Panc1 (cell line): ENCODE data around the gene GLRA3. TPM values are rescaled to one million over a fixed set of nuclear protein-coding genes. Genes with fewer than 3 reads are reported as not detected.

ENCODE experiments used
- ATAC-seq: fragments of 200-7000 bp; cut with Tn5 transposase; 2 replicates; pipeline ENCODE4 v1.9.1; 2020; ENCODE audit warnings: mild to moderate bottlenecking, moderate library complexity
- BruUV-seq: library from RNA; stranded (reverse); fragments of 400-500 nt; replicated peaks from 2 replicates; lab custom pipeline; 2021; lab: Mats Ljungman, UMichigan
- CTCF ChIA-PET: fragments of 300-600 bp; sonication (Branson Sonifier 250); formaldehyde crosslinking; loops from one replicate; lab custom pipeline; 2022; ENCODE audit warnings: antibody characterized with exemption; lab: Charles Lee
- POLR2A ChIA-PET: fragments of 300-600 bp; sonication (Branson Sonifier 250); formaldehyde crosslinking; loops from one replicate; lab custom pipeline; 2022; ENCODE audit warnings: antibody characterized with exemption; lab: Charles Lee
- DNase-seq: peaks from one replicate; pipeline ENCODE4 v3.0.0-alpha.2; 2010; ENCODE audit warnings: low read depth, low spot score
- H3K27ac ChIP-seq: 2 replicates; pipeline ENCODE4 v1.5.1; 2011; ENCODE audit warnings: mild to moderate bottlenecking, low read length, inconsistent platforms
- H3K27me3 ChIP-seq: fragments of 200-500 bp; sonication (Bioruptor generic); 2 replicates; pipeline ENCODE4 v1.6.0; 2014; ENCODE audit warnings: low read length, inconsistent platforms; ENCODE audit not compliant: control insufficient read depth, insufficient read depth
- H3K36me3 ChIP-seq: fragments of 200-500 bp; sonication (Bioruptor generic); 2 replicates; pipeline ENCODE4 v1.5.1; 2014; ENCODE audit warnings: inconsistent platforms, mild to moderate bottlenecking, low read length, moderate library complexity; ENCODE audit not compliant: control insufficient read depth, insufficient read depth
- H3K4me1 ChIP-seq: 2 replicates; pipeline ENCODE4 v1.5.1; 2011; ENCODE audit warnings: inconsistent platforms, mild to moderate bottlenecking, low read length, moderate library complexity; ENCODE audit not compliant: control insufficient read depth, insufficient read depth
- H3K4me3 ChIP-seq, 2 experiments: 2 replicates each; pipeline ENCODE4 v1.5.1; 2011 to 2012; ENCODE audit warnings: low read depth in 2 of 2, low read length in 2 of 2, mild to moderate bottlenecking in 2 of 2, inconsistent platforms in 1 of 2, moderate library complexity in 1 of 2
- H3K9me3 ChIP-seq: fragments of 200-500 bp; sonication (Bioruptor generic); 2 replicates; pipeline ENCODE4 v1.5.1; 2014; ENCODE audit warnings: low read depth, mild to moderate bottlenecking, inconsistent platforms, low read length, moderate library complexity; ENCODE audit not compliant: control insufficient read depth, insufficient read depth
- CTCF ChIP-seq: fragments of 450-650 bp; IDR thresholded peaks from 2 replicates; pipeline ENCODE4 v1.5.1; 2017; ENCODE audit warnings: mild to moderate bottlenecking
- POLR2AphosphoS5 ChIP-seq: IDR thresholded peaks from 2 replicates; pipeline ENCODE4 v1.6.1; 2012; ENCODE audit warnings: mild to moderate bottlenecking, low read depth, low read length, moderate library complexity
- SIN3A ChIP-seq: IDR thresholded peaks from 2 replicates; pipeline ENCODE4 v1.6.1; 2012; ENCODE audit warnings: low read depth, mild to moderate bottlenecking, low read length, moderate library complexity, borderline replicate concordance; ENCODE audit not compliant: insufficient read depth
- TCF7L2 ChIP-seq: IDR thresholded peaks from 2 replicates; pipeline ENCODE4 v1.6.1; 2011; ENCODE audit warnings: mild to moderate bottlenecking, low read depth, low read length, inconsistent platforms
- in situ Hi-C: cut with HindIII; loops from 2 replicates; pipeline ENCODE4 v1.10.0; 2016; ENCODE audit warnings: low sequenced_read_pairs, low pct_unique_long_range_greater_than_20kb
- intact Hi-C: fragments of 100-400 bp; cut with micrococcal nuclease; formaldehyde crosslinking; loops from one replicate; pipeline ENCODE4 v1.10.0; 2022; ENCODE audit not compliant: unreplicated experiment
- total RNA-seq: library from RNA; stranded (reverse); gene quantifications from one replicate; pipeline ENCODE4 v1.2.1, GENCODE V29; 2021; ENCODE audit not compliant: unreplicated experiment
- TF ChIP-seq, protein P1 (sequence below), 2 experiments: IDR thresholded peaks; 2 replicates each; pipeline ENCODE4 v1.6.1; 2011 to 2012; ENCODE audit warnings: low read depth in 2 of 2, control low read depth in 1 of 2, low read length in 1 of 2, mild to moderate bottlenecking in 1 of 2, moderate library complexity in 1 of 2; ENCODE audit not compliant: insufficient read depth in 1 of 2

GLRA3 gene
- total RNA-seq, 1 experiment from 2014 or later = not detected

- CTCF ChIA-PET = no interaction called here
- Histone ChIP-seq H3K4me3 (no peak overlapping the region), H3K4me1 (no peaks in the 10 kb centered on the region), H3K27ac (no peak overlapping the region), H3K9me3 (no peaks in the 10 kb centered on the region), H3K27me3 (no peaks in the 10 kb centered on the region), H3K36me3 (no peaks in the 10 kb centered on the region)
- no peak for ATAC-seq
- DNase-seq = no peak
- in situ Hi-C loops (no loop called here), intact Hi-C loops (no loop called here)
- POLR2A ChIA-PET = no interaction called here
- no peak for TF ChIP-seq CTCF
- TF ChIP-seq SIN3A = no peak
- no peak for TF ChIP-seq POLR2AphosphoS5
- no peak for TF ChIP-seq TCF7L2
- TF ChIP-seq, protein P1, sequence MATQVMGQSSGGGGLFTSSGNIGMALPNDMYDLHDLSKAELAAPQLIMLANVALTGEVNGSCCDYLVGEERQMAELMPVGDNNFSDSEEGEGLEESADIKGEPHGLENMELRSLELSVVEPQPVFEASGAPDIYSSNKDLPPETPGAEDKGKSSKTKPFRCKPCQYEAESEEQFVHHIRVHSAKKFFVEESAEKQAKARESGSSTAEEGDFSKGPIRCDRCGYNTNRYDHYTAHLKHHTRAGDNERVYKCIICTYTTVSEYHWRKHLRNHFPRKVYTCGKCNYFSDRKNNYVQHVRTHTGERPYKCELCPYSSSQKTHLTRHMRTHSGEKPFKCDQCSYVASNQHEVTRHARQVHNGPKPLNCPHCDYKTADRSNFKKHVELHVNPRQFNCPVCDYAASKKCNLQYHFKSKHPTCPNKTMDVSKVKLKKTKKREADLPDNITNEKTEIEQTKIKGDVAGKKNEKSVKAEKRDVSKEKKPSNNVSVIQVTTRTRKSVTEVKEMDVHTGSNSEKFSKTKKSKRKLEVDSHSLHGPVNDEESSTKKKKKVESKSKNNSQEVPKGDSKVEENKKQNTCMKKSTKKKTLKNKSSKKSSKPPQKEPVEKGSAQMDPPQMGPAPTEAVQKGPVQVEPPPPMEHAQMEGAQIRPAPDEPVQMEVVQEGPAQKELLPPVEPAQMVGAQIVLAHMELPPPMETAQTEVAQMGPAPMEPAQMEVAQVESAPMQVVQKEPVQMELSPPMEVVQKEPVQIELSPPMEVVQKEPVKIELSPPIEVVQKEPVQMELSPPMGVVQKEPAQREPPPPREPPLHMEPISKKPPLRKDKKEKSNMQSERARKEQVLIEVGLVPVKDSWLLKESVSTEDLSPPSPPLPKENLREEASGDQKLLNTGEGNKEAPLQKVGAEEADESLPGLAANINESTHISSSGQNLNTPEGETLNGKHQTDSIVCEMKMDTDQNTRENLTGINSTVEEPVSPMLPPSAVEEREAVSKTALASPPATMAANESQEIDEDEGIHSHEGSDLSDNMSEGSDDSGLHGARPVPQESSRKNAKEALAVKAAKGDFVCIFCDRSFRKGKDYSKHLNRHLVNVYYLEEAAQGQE (IDR thresholded peaks at IDR 0.05; ENCODE audit: insufficient read depth in 1 of 2, low read depth in 2 of 2, low read length in 1 of 2) = no peak
- BruUV-seq = no TSS peak
Measured at GRCh38 chr4:174604198-174604597, 224.8 kb downstream of the GLRA3 start.

DNA sequence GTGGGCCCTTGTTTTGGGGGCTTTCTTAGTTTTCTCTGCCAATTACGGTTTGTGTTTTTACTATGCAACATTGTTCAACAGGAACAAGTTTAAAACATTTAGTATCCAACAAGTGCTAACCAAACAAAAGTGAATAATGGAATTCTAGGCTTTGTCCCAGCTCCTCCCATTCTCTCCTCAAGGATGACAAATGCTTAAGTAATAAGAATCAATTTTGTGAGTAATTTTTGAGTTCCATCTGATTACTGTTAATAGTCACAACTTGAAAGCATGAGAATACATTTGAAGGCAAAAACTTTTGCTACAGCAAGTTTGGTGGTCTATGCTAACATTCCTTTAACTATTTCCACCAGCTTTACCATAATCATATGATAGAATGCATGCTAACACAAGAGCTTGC is 228.7 kb downstream of the GLRA3 start:
- in situ Hi-C loops (no loop called here), intact Hi-C loops (no loop called here)
- H3K9me3 ChIP-seq = no peaks in the 10 kb centered on the region
- no peaks in the 10 kb centered on the region for H3K36me3 ChIP-seq
- BruUV-seq = no TSS peak
- ATAC-seq (no peak), DNase-seq (no peak)
- TF ChIP-seq CTCF (no peak), TCF7L2 (no peak)
- ChIA-PET POLR2A (no interaction called here), CTCF (no interaction called here)
- H3K4me1 ChIP-seq = no peaks in the 10 kb centered on the region
- H3K4me3 ChIP-seq = no peak overlapping the region
- no peak overlapping the region for H3K27ac ChIP-seq
- H3K27me3 ChIP-seq = no peaks in the 10 kb centered on the region

DNA sequence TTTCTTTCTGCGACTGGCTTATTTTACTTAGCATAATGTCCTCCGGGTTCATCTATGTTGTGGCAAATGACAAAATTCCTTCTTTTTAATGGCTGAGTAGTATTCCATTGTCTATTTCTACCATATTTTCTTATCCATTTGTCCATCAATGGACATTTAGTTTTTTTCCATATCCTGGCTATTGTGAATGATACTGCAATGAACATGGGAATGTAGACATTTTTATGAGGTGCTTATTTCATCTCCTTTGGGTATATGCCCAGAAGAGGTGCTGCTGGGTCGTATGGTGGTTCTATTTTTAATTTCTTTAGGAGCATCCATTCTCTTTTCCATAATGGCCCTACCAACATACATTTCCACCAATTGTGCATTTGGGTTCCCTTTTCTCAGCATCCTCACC is 230.2 kb downstream of the GLRA3 start:
- TF ChIP-seq TCF7L2 = no peak
- no peak for TF ChIP-seq POLR2AphosphoS5
- Histone ChIP-seq H3K9me3 (no peaks in the 10 kb centered on the region), H3K4me1 (no peaks in the 10 kb centered on the region), H3K27me3 (no peaks in the 10 kb centered on the region), H3K4me3 (no peak overlapping the region), H3K36me3 (no peaks in the 10 kb centered on the region), H3K27ac (no peak overlapping the region)
- in situ Hi-C loops (no loop called here), intact Hi-C loops (no loop called here)
- POLR2A ChIA-PET = no interaction called here
- ATAC-seq = no peak
- CTCF ChIA-PET = no interaction called here
- no peak for DNase-seq
- no TSS peak for BruUV-seq
